ENCODE results near the gene PDGFD.

- TF ChIP-seq, protein P1, sequence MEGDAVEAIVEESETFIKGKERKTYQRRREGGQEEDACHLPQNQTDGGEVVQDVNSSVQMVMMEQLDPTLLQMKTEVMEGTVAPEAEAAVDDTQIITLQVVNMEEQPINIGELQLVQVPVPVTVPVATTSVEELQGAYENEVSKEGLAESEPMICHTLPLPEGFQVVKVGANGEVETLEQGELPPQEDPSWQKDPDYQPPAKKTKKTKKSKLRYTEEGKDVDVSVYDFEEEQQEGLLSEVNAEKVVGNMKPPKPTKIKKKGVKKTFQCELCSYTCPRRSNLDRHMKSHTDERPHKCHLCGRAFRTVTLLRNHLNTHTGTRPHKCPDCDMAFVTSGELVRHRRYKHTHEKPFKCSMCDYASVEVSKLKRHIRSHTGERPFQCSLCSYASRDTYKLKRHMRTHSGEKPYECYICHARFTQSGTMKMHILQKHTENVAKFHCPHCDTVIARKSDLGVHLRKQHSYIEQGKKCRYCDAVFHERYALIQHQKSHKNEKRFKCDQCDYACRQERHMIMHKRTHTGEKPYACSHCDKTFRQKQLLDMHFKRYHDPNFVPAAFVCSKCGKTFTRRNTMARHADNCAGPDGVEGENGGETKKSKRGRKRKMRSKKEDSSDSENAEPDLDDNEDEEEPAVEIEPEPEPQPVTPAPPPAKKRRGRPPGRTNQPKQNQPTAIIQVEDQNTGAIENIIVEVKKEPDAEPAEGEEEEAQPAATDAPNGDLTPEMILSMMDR (IDR thresholded peaks at IDR 0.05; ENCODE audit: extremely low read depth in 1 of 2, insufficient read depth in 1 of 2, low read depth in 1 of 2, low read length in 2 of 2) = no peak
- TF ChIP-seq POLR2A (IDR thresholded peaks at IDR 0.05; ENCODE audit: low read depth, low read length) = no peak
- TF ChIP-seq GATA2 (IDR thresholded peaks at IDR 0.05; ENCODE audit: insufficient read depth, insufficient read length, low read depth, low read length) = no peak
- no peak for TF ChIP-seq EZH2 (IDR thresholded peaks at IDR 0.05; ENCODE audit: borderline replicate concordance, low read depth, low read length, severe bottlenecking)
- TF ChIP-seq POLR2AphosphoS5 (IDR thresholded peaks at IDR 0.05; ENCODE audit: insufficient read depth, low read depth, low read length) = no peak
- TF ChIP-seq MYC (IDR thresholded peaks at IDR 0.05; ENCODE audit: low read depth, low read length) = no peak
- no peak for TF ChIP-seq FOS (IDR thresholded peaks at IDR 0.05; ENCODE audit: borderline replicate concordance, insufficient read depth, low read length)
- TF ChIP-seq, protein P2, sequence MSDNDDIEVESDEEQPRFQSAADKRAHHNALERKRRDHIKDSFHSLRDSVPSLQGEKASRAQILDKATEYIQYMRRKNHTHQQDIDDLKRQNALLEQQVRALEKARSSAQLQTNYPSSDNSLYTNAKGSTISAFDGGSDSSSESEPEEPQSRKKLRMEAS (IDR thresholded peaks at IDR 0.05; ENCODE audit: insufficient read depth, insufficient read length) = no peak
Measured at GRCh38 chr11:103901656-103902055, 262.3 kb downstream of the PDGFD start.

Measured in endothelial cell of umbilical vein (primary cell).